HK-2 (cell line): Measurements from ENCODE around the gene ISG15.
"Not testable (repeated sequence)": the region's sequence is repeated elsewhere in the genome, so short reads cannot be mapped to it uniquely, and the experiment has no call there.

Source experiments
- DNase-seq: peaks from one replicate; pipeline ENCODE4 v3.0.0-alpha.2; 2018; ENCODE audit not compliant: unreplicated experiment

The ISG15 gene

DNA sequence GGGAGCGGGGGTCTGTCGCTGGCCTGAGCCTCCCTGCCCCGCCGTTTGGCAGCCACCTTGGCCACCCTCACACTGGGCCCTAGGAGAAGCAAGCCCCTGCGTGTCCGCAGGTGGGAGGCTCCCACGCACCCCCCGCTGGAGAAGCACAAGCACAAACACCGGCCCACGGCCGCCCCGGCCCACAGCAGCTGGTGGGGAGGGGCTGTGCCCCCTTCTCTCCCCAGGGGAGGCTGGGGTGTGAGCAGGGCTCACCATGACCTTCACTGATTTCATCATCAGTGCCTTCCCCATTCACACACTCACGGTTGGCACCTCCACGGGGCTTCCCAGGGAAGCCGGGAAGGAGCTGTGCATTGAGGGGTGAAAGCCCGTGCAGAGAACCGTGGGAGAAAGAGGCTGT is 14.5 kb downstream of the ISG15 start:
- no peak for DNase-seq

DNA sequence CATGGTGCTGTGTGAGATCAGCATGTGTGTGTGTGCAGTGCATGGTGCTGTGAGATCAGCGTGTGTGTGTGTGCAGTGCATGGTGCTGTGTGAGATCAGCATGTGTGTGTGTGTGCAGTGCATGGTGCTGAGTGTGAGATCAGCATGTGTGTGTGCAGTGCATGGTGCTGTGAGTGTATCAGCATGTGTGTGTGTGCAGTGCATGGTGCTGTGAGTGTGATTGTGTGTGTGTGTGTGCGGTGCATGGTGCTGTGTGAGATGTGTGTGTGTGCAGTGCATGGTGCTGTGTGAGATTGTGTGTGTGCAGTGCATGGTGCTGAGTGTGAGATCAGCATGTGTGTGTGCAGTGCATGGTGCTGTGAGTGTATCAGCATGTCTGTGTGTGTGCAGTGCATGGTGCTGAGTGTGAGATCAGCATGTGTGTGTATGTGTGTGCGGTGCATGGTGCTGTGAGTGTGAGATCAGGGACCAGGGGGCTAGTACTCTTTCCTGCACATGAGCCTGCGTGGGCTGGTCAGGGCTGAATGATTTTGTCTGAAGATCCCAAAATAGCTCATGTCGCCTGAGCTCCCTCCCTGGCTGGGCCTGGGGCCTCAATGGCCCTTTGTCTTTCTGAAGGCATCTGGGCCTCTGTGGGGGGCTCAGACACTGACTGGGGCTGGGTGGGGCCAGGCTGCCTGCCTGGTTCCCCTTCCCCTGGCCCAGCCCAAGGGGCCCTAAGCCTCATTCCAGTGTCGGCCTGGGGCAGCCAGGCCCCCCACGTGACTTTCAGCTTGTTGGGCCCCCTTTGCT is 17.8 kb downstream of the ISG15 start:
- not testable (repeated sequence) for DNase-seq

DNA sequence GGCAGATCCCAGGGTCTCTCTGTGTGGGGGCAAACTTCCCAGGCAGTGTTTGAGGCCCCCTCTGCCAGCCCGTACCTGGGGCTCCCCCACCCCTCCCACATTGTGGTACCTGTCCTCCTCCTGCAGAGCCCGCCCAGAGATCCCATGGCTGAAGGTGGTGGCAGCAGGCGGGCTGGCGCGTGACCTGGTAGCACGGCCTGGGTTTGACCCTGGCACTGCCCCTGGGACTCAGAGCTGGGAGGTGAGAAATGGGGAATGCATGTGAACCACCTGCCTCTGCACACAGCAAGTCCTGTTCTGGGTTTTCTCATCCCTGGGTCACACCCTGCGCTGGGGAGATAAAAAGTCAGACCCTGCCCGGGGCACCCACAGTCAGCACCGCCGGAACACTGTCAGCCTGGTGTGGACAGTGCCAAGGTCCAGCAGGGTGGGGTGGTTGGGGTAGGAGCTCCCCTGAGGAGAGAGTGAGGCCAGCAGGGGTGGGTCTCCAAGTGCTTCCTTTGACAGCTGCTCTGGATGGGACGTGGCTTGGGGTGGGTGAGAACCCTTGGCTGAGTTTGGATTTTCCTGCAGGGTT is 18.4 kb downstream of the ISG15 start:
- no peak for DNase-seq

DNA sequence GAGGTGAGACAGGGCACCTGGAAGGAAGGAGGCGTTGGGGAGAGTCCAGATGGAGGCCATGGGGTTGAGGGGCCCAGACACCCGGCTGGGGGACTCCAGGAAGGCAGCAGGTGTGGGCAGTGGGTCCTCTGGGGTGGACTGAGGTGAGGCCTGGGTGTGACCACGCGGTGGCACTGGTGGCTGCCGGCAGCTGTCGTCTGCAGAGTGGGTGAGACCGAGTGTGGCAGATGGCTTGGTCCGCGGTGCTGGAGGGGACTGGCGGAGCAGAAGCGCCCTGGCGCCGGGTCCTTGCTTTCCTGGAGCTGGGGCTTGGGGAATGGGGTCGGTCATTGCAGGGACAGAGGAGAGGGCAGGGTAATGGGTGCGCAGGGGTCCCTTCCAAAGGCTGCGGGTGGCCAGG is 19.1 kb downstream of the ISG15 start:
- DNase-seq: no peak

DNA sequence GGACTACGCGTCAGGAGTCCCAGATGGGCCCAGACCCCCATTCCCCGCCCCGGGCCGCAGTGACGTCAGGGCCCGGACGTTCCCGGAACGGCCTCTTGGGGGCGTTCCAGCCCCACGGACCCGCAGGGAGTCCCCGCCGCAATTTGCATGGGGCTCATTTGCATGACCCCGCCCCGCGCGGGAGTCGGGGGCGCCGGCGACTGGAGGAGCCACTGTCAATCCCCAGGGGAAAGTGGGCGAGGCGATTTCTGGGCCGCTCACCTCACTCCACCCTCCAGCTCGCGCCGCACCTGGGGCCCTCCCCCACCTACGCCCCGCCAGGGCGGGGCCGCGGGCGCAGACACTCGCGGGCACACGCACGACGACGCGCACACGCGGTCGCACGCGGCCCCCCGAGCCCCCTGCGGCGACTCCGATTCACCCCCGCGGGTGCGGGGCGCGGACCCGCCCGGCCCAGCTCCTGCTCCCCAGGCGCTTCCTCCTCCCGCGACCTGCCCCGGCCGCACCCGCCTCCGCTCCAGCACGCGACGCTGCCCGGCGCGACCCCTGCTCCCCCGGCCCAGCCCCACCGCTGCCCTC is 19.8 kb downstream of the ISG15 start:
- DNase-seq: no peak

DNA sequence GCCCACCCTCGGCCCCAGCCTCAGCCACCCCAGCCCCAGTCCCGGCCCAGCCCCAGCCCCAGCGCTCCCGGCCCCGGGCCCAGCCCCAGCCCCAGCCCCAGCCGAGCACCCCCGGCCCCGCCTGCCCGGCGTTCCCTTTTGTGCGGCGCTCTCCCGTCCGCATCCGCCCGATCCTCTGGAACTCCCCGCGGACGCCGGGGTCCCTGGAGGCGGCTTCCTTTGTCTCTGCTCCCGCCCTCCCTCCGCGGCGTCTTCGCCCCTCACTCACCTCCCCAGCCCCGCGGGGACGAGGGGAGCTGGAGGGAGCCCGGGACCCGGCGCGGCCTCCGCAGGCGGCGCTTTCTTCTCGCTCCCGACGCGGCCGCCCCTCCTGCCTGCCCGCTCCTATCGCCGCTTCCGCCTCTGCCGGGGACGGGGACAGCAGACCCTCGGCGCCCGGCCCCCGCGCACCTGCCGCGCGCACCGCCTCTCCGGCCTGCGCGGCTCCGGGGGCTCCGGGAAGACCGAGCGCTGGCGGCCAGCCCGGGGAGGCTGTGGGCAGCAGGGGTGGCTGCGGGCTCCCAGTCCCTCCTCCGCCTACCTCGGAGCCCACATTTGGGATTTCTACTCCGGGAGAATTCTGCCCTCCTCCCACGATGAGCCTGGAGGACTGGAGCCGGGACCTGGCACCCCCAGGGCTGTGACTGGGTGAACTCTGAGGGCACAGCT is 20.6 kb downstream of the ISG15 start:
- no peak for DNase-seq

DNA sequence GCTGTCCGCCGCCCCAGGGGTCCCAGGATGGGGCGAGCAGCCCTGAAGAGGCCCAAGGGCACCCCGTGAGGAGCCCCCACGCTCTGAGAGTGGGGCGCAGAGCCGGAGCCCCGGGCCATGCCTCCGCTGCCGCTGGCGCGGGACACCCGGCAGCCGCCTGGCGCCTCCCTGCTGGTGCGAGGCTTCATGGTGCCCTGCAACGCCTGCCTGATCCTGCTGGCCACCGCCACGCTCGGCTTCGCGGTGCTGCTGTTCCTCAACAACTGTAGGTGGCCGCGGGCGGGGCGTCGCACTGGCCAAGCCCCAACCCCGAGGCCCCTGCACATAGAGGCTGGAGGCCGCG is 21.1 kb downstream of the ISG15 start:
- no peak for DNase-seq

DNA sequence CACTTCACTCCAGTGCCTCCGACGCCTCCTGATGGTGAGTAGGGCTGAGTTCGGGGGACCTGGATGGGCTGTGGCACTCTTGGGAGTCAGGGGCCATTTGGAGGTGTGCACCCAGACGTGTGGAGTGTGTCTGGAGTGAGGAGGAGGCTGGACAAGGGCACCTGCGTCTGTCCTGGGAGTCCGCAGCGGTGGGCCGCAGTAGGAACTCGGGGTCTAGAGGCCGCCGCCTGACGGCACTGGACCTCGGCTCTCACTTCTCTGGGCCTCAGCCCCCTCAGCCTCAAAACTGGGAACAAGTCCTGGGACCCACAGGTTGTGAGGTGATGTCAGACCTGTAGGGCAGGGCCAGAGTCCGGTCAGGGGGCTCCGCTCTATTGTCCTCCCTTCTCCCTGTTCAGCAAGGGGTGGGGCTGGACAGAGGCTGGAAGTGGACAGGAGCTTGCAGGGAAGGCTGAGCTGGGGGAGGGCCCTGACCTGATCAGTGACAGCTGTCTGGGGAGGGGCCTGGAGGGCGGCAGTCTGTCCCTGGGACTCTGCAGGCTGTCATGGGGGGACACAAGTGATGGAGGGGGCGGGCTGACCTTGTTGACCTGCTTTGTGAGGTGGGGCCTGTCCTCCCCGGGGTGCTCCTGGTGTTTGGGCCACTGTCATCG is 22.1 kb downstream of the ISG15 start:
- no peak for DNase-seq

DNA sequence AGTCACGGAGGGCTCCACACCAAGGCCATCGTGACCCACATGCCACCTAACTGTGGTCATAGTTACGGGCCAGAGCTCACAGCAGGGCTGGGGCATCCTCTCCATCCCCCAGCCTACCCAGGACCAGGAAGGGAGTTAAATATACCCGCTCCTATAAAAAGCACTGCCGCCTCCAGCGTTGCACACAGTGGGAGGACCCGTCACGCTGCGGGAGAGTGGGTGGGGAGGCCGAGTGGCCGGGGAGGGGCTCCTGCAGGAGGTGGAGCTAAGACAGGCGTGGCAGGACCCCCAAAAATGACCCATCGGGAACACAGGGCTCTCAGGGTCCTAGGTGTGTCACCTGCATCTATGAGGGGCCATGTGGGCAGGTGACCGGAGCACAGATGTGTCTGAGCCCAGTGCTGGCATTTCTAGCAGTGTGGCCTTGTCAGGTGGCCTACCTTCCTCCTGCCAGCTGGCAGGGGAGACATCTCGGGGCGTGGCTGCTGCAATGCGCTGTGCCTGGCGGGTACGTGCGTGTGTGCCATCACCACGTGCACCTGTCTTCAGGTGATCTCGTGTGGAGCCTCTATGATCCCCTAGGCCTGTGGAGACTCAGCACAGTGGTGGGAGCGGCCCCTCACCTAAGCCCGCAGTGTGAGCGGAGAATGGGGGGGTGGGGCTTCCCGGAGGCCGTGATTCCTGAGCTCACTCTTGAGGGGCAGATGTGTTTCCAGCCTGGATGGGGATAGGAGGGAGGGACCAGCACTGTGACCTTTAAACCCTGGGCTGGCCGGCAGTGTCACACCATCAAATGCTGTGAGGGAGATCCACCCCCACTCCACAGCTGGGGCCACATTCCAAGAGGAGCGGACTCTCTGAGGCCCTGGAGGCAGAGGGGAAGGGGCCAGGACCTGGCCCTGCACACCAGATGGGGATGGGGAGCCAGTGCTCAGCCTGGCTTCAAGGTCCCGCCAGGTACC is 24.4 kb downstream of the ISG15 start:
- no peak for DNase-seq

DNA sequence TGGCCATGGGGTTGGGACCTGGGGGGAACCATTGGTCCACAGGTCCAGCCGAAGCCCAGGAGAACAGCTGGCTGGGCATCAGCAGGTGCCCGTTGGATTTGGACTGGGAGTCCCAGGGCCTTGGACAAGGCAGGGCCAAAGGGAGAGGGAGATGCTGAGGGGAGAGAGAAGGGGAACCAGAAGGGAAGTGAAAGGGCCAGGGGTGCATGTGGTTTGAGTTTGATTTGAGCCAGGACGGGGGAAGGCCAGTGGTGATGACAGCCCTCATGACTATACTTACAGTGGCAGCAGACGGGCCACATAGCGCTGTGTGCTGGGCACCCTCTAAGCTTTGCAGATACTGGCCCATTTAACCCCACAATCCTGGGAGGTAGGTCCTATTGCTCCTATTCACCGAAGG is 25.4 kb downstream of the ISG15 start:
- DNase-seq: no peak

DNA sequence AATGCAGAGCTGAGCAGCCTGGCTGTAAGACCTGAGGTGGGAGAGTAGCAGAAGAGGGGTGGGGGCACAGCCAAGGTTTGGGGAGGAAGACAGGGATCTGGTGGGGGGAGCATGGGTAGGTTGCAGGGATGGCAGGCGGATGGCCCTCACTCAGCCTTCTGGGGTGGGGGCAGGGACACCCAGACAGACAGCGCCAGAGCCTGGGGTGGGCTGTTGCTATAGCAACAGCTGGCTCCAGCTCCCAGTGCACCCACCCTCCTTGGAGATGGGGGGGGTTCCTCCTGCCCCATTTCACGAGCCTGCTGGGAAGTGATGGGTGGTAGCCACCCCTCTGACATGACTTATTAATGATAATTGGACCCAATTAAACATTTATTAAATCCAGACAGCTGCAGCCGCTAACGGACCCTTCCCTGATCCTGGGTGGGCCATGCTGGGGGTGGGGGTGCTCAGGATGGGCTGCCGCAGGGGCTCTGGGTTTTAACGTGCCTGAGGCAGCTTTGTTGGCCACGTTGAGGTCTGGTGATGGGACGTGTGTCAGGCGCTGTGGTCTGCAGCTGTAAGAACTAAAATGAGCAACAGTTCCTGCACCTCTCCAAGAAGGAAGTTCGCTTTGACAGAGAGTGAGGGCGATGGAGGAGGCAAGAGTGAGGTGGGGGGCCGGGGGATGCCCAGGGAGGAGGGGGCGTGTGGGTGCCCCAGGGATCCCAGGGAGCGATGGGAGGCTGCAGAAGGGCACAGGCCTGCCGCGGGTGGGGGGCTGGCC is 26.0 kb downstream of the ISG15 start:
- DNase-seq: no peak

DNA sequence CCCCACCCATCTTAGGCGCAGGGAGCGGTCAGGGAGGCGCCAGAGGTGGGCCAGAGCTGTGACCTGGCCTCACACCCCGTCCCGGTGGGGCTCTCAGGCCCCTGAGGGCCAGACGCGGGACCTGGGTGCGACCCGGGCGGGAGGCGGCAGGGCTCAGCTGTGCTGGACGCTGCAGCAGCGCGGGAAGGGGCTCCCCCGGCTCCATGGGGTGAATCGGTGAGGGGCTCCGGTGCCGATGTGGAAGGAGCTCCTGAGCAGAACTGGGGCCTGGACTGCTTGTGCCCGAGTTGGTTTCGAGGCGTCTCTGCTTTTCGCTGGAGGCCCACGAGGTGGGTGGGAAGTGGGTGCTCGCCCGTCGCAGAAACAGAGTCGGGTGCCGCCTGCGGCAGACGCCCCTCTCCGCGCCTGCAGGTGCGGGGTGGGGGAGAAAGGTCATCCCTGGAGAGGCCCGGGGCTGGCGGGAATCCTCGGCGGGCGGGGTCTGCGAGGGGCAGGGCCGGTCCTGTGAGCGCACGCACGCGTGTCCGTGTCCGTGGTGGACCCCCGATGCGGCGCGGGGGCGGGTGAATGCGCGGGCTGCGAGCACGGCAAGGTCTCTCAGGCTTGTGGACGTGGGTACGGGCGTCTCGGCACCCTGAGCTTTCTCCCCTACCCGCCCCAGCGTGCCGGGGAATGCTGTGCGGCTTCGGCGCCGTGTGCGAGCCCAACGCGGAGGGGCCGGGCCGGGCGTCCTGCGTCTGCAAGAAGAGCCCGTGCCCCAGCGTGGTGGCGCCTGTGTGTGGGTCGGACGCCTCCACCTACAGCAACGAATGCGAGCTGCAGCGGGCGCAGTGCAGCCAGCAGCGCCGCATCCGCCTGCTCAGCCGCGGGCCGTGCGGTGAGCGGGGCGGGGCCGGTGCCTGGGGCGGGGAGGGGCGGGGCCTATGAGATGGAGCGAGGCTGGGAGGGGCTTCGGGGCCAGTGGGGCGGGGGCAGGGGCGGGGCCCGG is 27.0 kb downstream of the ISG15 start:
- no peak for DNase-seq

DNA sequence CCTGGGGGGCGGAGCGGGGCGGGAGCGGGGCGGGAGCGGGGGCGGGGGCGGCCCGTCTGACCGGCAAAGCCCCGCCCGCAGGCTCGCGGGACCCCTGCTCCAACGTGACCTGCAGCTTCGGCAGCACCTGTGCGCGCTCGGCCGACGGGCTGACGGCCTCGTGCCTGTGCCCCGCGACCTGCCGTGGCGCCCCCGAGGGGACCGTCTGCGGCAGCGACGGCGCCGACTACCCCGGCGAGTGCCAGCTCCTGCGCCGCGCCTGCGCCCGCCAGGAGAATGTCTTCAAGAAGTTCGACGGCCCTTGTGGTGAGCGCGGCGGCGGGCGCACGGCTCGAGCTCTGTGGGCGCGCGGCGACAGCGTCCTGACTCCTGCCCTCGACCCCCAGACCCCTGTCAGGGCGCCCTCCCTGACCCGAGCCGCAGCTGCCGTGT is 27.8 kb downstream of the ISG15 start:
- DNase-seq: no peak

DNA sequence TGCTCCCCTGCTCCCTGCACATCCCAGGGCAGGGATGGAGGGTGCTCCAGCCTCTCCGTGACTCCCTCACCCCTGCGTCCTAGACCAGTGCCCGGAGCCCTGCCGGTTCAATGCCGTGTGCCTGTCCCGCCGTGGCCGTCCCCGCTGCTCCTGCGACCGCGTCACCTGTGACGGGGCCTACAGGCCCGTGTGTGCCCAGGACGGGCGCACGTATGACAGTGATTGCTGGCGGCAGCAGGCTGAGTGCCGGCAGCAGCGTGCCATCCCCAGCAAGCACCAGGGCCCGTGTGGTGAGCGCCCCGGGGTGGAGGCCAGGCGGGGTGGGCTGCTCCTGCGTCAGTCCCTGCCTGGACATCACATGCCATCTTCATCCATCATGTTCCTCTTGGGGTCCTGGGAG is 28.6 kb downstream of the ISG15 start:
- DNase-seq: no peak

DNA sequence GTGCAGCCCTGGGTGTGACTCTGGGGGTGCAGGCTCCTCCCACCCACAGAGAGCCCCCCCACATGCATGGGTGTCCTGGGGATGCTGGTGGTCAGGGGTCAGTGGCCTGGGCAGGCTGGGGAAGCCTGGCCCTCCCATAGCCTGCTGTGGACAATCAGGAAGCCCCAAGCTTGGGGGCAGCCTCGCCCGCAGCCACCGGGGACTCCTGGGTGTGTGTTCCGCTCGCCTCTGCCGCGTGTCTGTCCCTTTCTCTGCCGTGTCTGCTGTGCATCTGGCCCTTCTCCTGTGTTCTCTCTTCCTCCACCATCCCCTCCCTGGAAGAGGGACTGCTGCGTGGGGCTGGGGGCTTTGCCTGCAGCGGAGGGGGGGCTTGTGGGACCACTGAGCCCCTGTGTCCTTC is 29.5 kb downstream of the ISG15 start:
- no peak for DNase-seq

DNA sequence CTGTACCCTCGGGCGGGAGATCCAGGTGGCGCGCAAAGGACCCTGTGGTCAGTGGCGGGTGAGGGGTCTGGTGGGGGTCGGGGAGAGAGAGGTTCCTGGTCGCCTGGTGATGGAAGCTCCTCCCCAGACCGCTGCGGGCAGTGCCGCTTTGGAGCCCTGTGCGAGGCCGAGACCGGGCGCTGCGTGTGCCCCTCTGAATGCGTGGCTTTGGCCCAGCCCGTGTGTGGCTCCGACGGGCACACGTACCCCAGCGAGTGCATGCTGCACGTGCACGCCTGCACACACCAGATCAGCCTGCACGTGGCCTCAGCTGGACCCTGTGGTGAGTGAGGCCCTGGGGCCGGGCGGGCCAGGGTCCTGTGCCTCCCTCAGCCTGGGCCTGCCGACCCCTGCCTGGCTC is 30.1 kb downstream of the ISG15 start:
- DNase-seq: no peak

DNA sequence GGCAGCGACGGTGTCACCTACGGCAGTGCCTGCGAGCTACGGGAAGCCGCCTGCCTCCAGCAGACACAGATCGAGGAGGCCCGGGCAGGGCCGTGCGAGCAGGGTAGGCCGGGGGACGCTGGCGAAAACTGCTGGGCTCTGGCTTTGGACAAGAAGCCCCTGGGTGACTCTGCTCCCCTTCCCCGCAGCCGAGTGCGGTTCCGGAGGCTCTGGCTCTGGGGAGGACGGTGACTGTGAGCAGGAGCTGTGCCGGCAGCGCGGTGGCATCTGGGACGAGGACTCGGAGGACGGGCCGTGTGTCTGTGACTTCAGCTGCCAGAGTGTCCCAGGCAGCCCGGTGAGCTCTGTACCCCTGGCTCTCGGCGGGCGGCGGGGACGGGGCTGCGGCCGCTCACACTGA is 30.6 kb downstream of the ISG15 start:
- DNase-seq: no peak

DNA sequence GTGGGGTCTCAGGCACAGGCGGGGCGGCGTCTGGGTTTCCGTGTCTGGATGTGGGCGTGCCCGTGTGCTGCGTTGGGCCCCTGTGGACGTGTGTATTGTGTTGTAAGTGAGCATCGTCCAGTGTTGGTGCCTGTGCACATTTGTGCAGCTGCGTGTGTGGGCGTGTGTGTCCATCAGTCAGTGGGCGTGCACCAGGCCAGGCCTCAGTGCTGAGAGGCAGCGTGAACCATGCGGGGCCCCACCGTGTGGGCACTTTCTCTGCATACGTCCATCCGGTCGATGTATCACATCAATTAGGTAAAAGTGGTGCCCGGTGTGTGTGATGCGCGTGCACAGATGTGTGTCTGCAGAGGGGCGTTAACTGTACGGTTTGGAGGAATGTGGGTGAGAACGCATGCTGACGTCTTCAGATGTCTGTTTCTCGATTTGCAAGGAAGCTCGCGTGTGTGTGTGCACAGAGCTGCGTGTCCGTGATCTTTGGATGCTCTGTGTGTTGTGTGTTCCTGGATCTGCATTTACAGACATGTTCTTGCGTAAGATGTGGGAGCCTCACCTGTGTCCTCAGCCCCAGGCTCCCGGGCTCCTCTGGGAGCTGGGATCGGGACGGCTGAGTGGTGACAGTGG is 31.3 kb downstream of the ISG15 start:
- DNase-seq: no peak

DNA sequence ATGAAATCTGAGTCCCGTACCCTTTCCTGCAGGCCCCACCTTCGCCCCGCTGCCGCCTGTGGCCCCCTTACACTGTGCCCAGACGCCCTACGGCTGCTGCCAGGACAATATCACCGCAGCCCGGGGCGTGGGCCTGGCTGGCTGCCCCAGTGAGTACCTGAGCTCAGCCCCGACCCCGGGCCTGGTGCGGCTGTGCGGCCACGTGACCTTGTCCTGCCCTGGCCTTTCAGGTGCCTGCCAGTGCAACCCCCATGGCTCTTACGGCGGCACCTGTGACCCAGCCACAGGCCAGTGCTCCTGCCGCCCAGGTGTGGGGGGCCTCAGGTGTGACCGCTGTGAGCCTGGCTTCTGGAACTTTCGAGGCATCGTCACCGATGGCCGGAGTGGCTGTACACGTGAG is 31.8 kb downstream of the ISG15 start:
- no peak for DNase-seq
